Ovary (tissue), 9 donors: ENCODE results near the gene ADSS2. TPM values are rescaled to one million over a fixed set of nuclear protein-coding genes. Genes with fewer than 3 reads are reported as not detected.

Source experiments
- DNase-seq, 5 donors: peaks; one replicate each; pipeline ENCODE4 v3.0.0-alpha.2; 2019 to 2020
- H3K27ac ChIP-seq, 2 donors: fragments of 200-600 bp; one replicate each; pipeline versions ENCODE4 v1.5.1 to v1.8.0; 2019 to 2022
- H3K27me3 ChIP-seq: fragments of 200-600 bp; one replicate; pipeline ENCODE4 v1.8.0; 2022
- H3K36me3 ChIP-seq: fragments of 200-600 bp; sonication (generic); one replicate; pipeline ENCODE4 v1.5.1; 2019
- H3K4me1 ChIP-seq: one replicate; pipeline ENCODE4 v1.8.1; 2013; ENCODE audit warnings: mild to moderate bottlenecking, moderate library complexity; ENCODE audit not compliant: insufficient read depth
- H3K4me3 ChIP-seq: fragments of 200-600 bp; sonication (generic); one replicate; pipeline ENCODE4 v1.5.1; 2017
- H3K9me3 ChIP-seq, 2 donors: fragments of 200-600 bp in 1 of 2; sonication (generic) in 1 of 2; one replicate each; pipeline versions ENCODE4 v1.5.1 to v1.8.1; 2013 to 2019; ENCODE audit warnings: mild to moderate bottlenecking in 1 of 2, moderate library complexity in 1 of 2
- CTCF ChIP-seq, 3 donors: fragments of 450-650 bp in 2 of 3; fragments of 200-600 bp in 1 of 3; IDR thresholded peaks; one replicate each; pipeline versions ENCODE4 v1.5.1 to v1.8.0; 2016 to 2022; ENCODE audit warnings: antibody characterized with exemption in 3 of 3, mild to moderate bottlenecking in 1 of 3
- EP300 ChIP-seq: sonication (generic); formaldehyde crosslinking; IDR thresholded peaks from one replicate; pipeline ENCODE4 v1.6.1; 2017; ENCODE audit warnings: antibody characterized with exemption
- POLR2A ChIP-seq: fragments of 450-650 bp; IDR thresholded peaks from one replicate; pipeline ENCODE4 v1.6.1; 2017; ENCODE audit warnings: antibody characterized with exemption, mild to moderate bottlenecking, moderate library complexity
- WGBS, 3 donors: extraction: QIAGEN DNeasy Blood & Tissue Kit in 1 of 3; methylation state at CpG; one replicate each; pipeline versions ENCODE4 v1.1.5 to v1.1.7; 2013 to 2017; 5-methylcytosine and 5-hydroxymethylcytosine counted together
- intact Hi-C, 4 donors: fragments of 100-400 bp; cut with DNase I; formaldehyde crosslinking; loops; one replicate each; pipeline versions ENCODE4 v1.11.0 to v1.15.1; 2022 to 2023
- polyA plus RNA-seq, 2 donors: library from polyadenylated mRNA; stranded (reverse); fragments of 200-250 nt in 1 of 2; fragments of 350-450 nt in 1 of 2; fragmentation: Illumina TruSeq in 1 of 2; extraction: RNeasy Lipid Tissue Mini Kit (QIAGEN cat#74804) in 1 of 2; gene quantifications; one replicate each; pipeline ENCODE4 v1.2.3, GENCODE V29; 2013 to 2014
- total RNA-seq, 7 donors: library from RNA; depleted of rRNA in 2 of 7; stranded (reverse); fragments of >200 nt in 2 of 7; fragmentation: NEBNext Ultra II Directional in 3 of 7; extraction: Animal tissue kit (Norgen Biotek cat#: 25700) in 3 of 7; gene quantifications; one replicate each; pipeline versions ENCODE4 v1.1.0 to v1.2.4, GENCODE V29; 2016 to 2023
- donor health status: DM: no; HTN: no; CAD: no; lungs with moderate emphysema.
- donor health status: DM: no; HTN: no; CAD: no.
- donor health status: Bipolar disorder and iron deficiency.
- donor health status: DM: yes; HTN: yes; CAD: no.
- donor health status: DM: no; HTN: no; CAD: no.
- donor health status: DM: yes; HTN: yes; CAD: no.

ADSS2 gene
- total and polyA plus RNA-seq, 9 donors, result 23.6 to 44.2 (median 29.8) TPM

GRCh38 chr1:244458781-244459180, 7.1 kb upstream of the ADSS2 start:
- Histone ChIP-seq H3K27me3 (no peaks in the 10 kb centered on the region), H3K27ac (no peak overlapping the region), H3K4me1 (peaks cover 2% of the 10 kb centered on the region), H3K4me3 (no peak overlapping the region), H3K9me3 (no peaks in the 10 kb centered on the region), H3K36me3 (no peaks in the 10 kb centered on the region)
- TF ChIP-seq CTCF (IDR thresholded peaks at IDR 0.05) (no peak), POLR2A (no peak), EP300 (no peak)
- intact Hi-C loops, result loop anchor here in 2 of 4 donors (10.0 kb wide), 2 partner anchors 154 to 404 kb away; partner anchors contain the start of gene ZBTB18 (in 1 of the 2)
- DNase-seq, result no peak
- WGBS, 3 donors, result 88 to 92% (median 92%) methylated on average over 4 of the region's 4 CpGs

- no peak for TF ChIP-seq CTCF (IDR thresholded peaks at IDR 0.05)
- no peak for TF ChIP-seq EP300
- no peak for TF ChIP-seq POLR2A
- WGBS, 3 donors, result 89 to 94% (median 91%) methylated on average over 1 of the region's 1 CpG
- intact Hi-C loops, result loop anchor here in 2 of 4 donors (10.0 kb wide), 2 partner anchors 152 to 402 kb away; partner anchors contain the start of gene ZBTB18 (in 1 of the 2)
These were observed 4.9 kb upstream of the ADSS2 start for GRCh38 chr1:244456586-244456985.

GRCh38 chr1:244454412-244454811, 2.7 kb upstream of the ADSS2 start:
- 73 to 82% (median 78%) methylated on average over 6 of the region's 6 CpGs for WGBS, 3 donors
- H3K27me3 ChIP-seq, result no peaks in the 10 kb centered on the region
- no peaks in the 10 kb centered on the region for H3K36me3 ChIP-seq
- intact Hi-C loops, result loop anchor here in 3 of 4 donors (5.0 to 10.0 kb wide), 3 partner anchors 150 to 400 kb away; partner anchors contain the start of gene ZBTB18 (in 1 of the 3)
- DNase-seq, result no peak
- no peak for TF ChIP-seq CTCF (IDR thresholded peaks at IDR 0.05)
- TF ChIP-seq EP300, result no peak
- no peak for TF ChIP-seq POLR2A
- H3K9me3 ChIP-seq, result no peaks in the 10 kb centered on the region
- no peak overlapping the region for H3K27ac ChIP-seq
- peaks cover 4% of the 10 kb centered on the region for H3K4me1 ChIP-seq
- H3K4me3 ChIP-seq, result no peak overlapping the region

More at GRCh38 chr1:244456586-244456985, 4.9 kb upstream of the ADSS2 start:
- Histone ChIP-seq H3K4me1 (peaks cover 2% of the 10 kb centered on the region), H3K9me3 (no peaks in the 10 kb centered on the region), H3K27ac (no peak overlapping the region), H3K27me3 (no peaks in the 10 kb centered on the region), H3K4me3 (no peak overlapping the region), H3K36me3 (no peaks in the 10 kb centered on the region)
- DNase-seq, result no peak

GRCh38 chr1:244451951-244452795, 464 bp upstream of the ADSS2 start:
- peak overlapping the region; percentile 93 for H3K4me3 ChIP-seq
- H3K27me3 ChIP-seq, result no peaks in the 10 kb centered on the region
- intact Hi-C loops, result loop anchor here in 3 of 4 donors (5.0 to 10.0 kb wide), 3 partner anchors 147 to 397 kb away; partner anchors contain the start of gene ZBTB18 (in 1 of the 3)
- peaks cover 4% of the 10 kb centered on the region for H3K4me1 ChIP-seq
- 6 to 14% (median 8%) methylated on average over 21 to 47 of the region's 47 CpGs for WGBS, 3 donors
- peak overlapping the region; percentile 89 for H3K27ac ChIP-seq
- DNase-seq, result peak; percentile 99
- H3K9me3 ChIP-seq, result no peaks in the 10 kb centered on the region
- no peaks in the 10 kb centered on the region for H3K36me3 ChIP-seq
- TF ChIP-seq CTCF (IDR thresholded peaks at IDR 0.05) (peak; percentile 31 to 61 (median 51)), EP300 (no peak)
